ENCODE measurements around the gene RNF144B. TPM values are rescaled to one million over a fixed set of nuclear protein-coding genes. Genes with fewer than 3 reads are reported as not detected.

RNF144B gene
- total RNA-seq, 1 experiment from 2014 or later, result 8.2 TPM

DNA sequence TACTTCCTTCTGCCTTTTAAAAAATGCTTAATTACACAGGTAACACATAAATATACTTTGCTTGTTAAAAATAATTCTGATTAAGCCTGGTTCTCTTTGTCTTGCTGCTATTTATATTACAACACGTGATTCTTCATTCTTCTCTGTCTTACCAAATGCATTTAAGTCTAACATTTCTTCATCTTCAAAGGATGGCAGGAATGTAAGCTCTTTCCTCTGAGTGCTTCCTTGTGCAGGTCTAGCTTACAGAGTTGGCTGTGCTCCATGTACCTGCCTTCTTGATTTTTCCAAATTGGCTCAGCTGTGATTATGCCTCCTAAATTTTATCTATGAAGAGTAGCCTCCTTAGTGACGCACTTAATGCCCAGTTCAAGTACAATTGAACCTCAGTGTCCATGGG is 44.4 kb downstream of the RNF144B start (continued):
- TF ChIP-seq, protein P1, sequence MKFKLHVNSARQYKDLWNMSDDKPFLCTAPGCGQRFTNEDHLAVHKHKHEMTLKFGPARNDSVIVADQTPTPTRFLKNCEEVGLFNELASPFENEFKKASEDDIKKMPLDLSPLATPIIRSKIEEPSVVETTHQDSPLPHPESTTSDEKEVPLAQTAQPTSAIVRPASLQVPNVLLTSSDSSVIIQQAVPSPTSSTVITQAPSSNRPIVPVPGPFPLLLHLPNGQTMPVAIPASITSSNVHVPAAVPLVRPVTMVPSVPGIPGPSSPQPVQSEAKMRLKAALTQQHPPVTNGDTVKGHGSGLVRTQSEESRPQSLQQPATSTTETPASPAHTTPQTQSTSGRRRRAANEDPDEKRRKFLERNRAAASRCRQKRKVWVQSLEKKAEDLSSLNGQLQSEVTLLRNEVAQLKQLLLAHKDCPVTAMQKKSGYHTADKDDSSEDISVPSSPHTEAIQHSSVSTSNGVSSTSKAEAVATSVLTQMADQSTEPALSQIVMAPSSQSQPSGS (CRISPR knock-in tag; IDR thresholded peaks at IDR 0.05; ENCODE audit: borderline replicate concordance, low read depth), result no peak
- TF ChIP-seq CBFB (CRISPR knock-in tag; IDR thresholded peaks at IDR 0.05; ENCODE audit: low read depth), result no peak

DNA sequence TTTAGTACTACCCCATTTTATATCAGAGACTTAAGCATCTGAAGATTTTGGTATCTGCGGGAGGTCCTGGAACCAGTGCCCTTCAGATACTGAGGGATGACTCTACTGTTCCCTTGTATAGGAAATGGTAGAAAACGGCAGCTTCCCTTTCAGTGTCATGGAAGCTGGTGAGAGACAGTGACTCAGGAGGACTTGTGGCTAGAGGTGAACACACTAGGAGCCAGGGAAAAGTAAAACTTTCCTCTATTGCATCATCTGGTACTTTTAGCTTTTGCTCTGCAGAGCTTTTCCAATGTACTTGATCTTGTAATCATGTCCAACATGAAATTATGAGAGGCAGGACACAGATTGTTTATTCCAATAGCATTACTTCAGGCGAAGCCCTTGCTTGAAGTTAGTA is 45.0 kb downstream of the RNF144B start:
- DNase-seq (ENCODE audit: low spot score), result no peak
- peaks cover 4% of the 10 kb centered on the region for H3K4me1 Mint-ChIP-seq
- POLR2A ChIA-PET, result no interaction called here
- no peaks in the 10 kb centered on the region for H3K36me3 Mint-ChIP-seq
- no peaks in the 10 kb centered on the region for H3K27me3 Mint-ChIP-seq (ENCODE audit: low read depth)
- no peaks in the 10 kb centered on the region for H3K9me3 Mint-ChIP-seq
- no peak for ATAC-seq
- no peak overlapping the region; the same call in 1 of the 2 replicates for H3K27ac Mint-ChIP-seq
- CTCF ChIA-PET, result no interaction called here
- H3K4me3 Mint-ChIP-seq, result no peak overlapping the region
- TF ChIP-seq SOX15 (CRISPR knock-in tag; IDR thresholded peaks at IDR 0.05) (no peak), TEAD1 (CRISPR knock-in tag; IDR thresholded peaks at IDR 0.05) (no peak), NR2C2 (CRISPR knock-in tag; IDR thresholded peaks at IDR 0.05) (no peak), AR (CRISPR knock-in tag; IDR thresholded peaks at IDR 0.05) (no peak)

- Mint-ChIP-seq H3K27me3 (ENCODE audit: low read depth) (no peaks in the 10 kb centered on the region), H3K27ac (0 out of 2 replicates have a peak overlapping the region, but pooled peaks have one; percentile 10)
Measured at GRCh38 chr6:18432619-18433018, 45.5 kb downstream of the RNF144B start.

More at GRCh38 chr6:18432619-18433018, 45.5 kb downstream of the RNF144B start:
- ATAC-seq (no peak; the same call in 1 of the 2 replicates), DNase-seq (ENCODE audit: low spot score) (no peak)
- H3K4me3 Mint-ChIP-seq, result no peak overlapping the region
- ChIA-PET CTCF (no interaction called here), POLR2A (interaction anchor here (0.5 kb wide), 1 partner anchor 1263 kb away, joined by 3 read pairs; no protein-coding TSS in a partner anchor)
- TF ChIP-seq ELF4 (CRISPR knock-in tag; IDR thresholded peaks at IDR 0.05; ENCODE audit: low read depth) (no peak), ZBTB21 (CRISPR knock-in tag; IDR thresholded peaks at IDR 0.05; ENCODE audit: borderline replicate concordance) (no peak), FOXJ3 (CRISPR knock-in tag; IDR thresholded peaks at IDR 0.05; ENCODE audit: borderline replicate concordance) (no peak), IRF1 (CRISPR knock-in tag; IDR thresholded peaks at IDR 0.05) (no peak)
- TF ChIP-seq, protein P2, sequence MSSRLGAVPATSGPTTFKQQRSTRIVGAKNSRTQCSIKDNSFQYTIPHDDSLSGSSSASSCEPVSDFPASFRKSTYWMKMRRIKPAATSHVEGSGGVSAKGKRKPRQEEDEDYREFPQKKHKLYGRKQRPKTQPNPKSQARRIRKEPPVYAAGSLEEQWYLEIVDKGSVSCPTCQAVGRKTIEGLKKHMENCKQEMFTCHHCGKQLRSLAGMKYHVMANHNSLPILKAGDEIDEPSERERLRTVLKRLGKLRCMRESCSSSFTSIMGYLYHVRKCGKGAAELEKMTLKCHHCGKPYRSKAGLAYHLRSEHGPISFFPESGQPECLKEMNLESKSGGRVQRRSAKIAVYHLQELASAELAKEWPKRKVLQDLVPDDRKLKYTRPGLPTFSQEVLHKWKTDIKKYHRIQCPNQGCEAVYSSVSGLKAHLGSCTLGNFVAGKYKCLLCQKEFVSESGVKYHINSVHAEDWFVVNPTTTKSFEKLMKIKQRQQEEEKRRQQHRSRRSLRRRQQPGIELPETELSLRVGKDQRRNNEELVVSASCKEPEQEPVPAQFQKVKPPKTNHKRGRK (CRISPR knock-in tag; IDR thresholded peaks at IDR 0.05; ENCODE audit: borderline replicate concordance), result no peak
- TF ChIP-seq, protein P3, sequence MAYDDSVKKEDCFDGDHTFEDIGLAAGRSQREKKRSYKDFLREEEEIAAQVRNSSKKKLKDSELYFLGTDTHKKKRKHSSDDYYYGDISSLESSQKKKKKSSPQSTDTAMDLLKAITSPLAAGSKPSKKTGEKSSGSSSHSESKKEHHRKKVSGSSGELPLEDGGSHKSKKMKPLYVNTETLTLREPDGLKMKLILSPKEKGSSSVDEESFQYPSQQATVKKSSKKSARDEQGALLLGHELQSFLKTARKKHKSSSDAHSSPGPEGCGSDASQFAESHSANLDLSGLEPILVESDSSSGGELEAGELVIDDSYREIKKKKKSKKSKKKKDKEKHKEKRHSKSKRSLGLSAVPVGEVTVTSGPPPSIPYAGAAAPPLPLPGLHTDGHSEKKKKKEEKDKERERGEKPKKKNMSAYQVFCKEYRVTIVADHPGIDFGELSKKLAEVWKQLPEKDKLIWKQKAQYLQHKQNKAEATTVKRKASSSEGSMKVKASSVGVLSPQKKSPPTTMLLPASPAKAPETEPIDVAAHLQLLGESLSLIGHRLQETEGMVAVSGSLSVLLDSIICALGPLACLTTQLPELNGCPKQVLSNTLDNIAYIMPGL (CRISPR knock-in tag; IDR thresholded peaks at IDR 0.05), result no peak
- H3K4me1 Mint-ChIP-seq, result peaks cover 4% of the 10 kb centered on the region
- no peaks in the 10 kb centered on the region for H3K36me3 Mint-ChIP-seq
- no peaks in the 10 kb centered on the region for H3K9me3 Mint-ChIP-seq

Measured in WTC11 (cell line).